SK-N-SH (cell line): ENCODE data around the gene NSL1. TPM values are rescaled to one million over a fixed set of nuclear protein-coding genes. Genes with fewer than 3 reads are reported as not detected.

Experiments used
- CTCF ChIA-PET: fragments of 300-600, 350-600 bp; formaldehyde crosslinking; extraction: SDS; loops from one replicate; lab custom pipeline; 2021; lab: Yijun Ruan, JAX
- POLR2A ChIA-PET: fragments of 350-600 bp; sonication (Branson Sonifier 250); formaldehyde crosslinking; extraction: SDS; loops from one replicate; lab custom pipeline; 2020; ENCODE audit warnings: antibody characterized with exemption, inconsistent platforms; lab: Yijun Ruan, JAX
- DNase-seq: peaks from one replicate; pipeline ENCODE4 v3.0.0; 2012
- H2AFZ ChIP-seq: fragments of 200-600 bp; sonication (generic); 2 replicates; pipeline ENCODE4 v1.8.1; 2016; ENCODE audit warnings: antibody characterized with exemption, mild to moderate bottlenecking, low read depth
- H3F3A ChIP-seq: fragments of 200-600 bp; sonication (generic); replicated peaks from 2 replicates; pipeline ENCODE3; 2016; ENCODE audit warnings: antibody characterized with exemption, mild to moderate bottlenecking; ENCODE audit not compliant: insufficient read depth
- H3K27ac ChIP-seq, 2 experiments: fragments of 200-500 bp in 1 of 2; fragments of 200-600 bp in 1 of 2; sonication (Bioruptor generic) in 1 of 2; sonication (generic), shearing (Covaris generic) in 1 of 2; 2 replicates each; pipeline versions ENCODE4 v1.5.1 to v1.6.1; 2014 to 2016; ENCODE audit warnings: low read depth in 2 of 2, inconsistent platforms in 1 of 2, low read length in 1 of 2, mild to moderate bottlenecking in 1 of 2, mixed read lengths in 1 of 2
- H3K27me3 ChIP-seq: fragments of 200-600 bp; sonication (generic), shearing (Covaris generic); 2 replicates; pipeline ENCODE4 v1.6.1; 2016; ENCODE audit warnings: mixed run types; ENCODE audit not compliant: insufficient read depth
- H3K36me3 ChIP-seq, 2 experiments: fragments of 200-500 bp in 1 of 2; fragments of 200-600 bp in 1 of 2; sonication (Bioruptor generic) in 1 of 2; sonication (generic) in 1 of 2; replicated peaks in 1 of 2; 2 replicates each; pipeline versions ENCODE3 to v1.5.1; 2014 to 2016; ENCODE audit warnings: low read length in 1 of 2, mild to moderate bottlenecking in 1 of 2; ENCODE audit not compliant: insufficient read depth in 2 of 2, control insufficient read depth in 1 of 2
- H3K4me1 ChIP-seq, 2 experiments: fragments of 200-500 bp in 1 of 2; fragments of 200-600 bp in 1 of 2; sonication (Bioruptor generic) in 1 of 2; sonication (generic), shearing (Covaris generic) in 1 of 2; 2 replicates each; pipeline versions ENCODE4 v1.5.1 to v1.6.1; 2014 to 2016; ENCODE audit warnings: low read depth in 1 of 2, low read length in 1 of 2, mixed run types in 1 of 2; ENCODE audit not compliant: insufficient read depth in 2 of 2, control insufficient read depth in 1 of 2
- H3K4me2 ChIP-seq: fragments of 200-600 bp; sonication (generic), shearing (Covaris generic); 2 replicates; pipeline ENCODE4 v1.6.1; 2017; ENCODE audit warnings: mixed run types
- H3K4me3 ChIP-seq, 2 experiments: fragments of 200-500 bp in 1 of 2; fragments of 200-600 bp in 1 of 2; sonication (Bioruptor generic) in 1 of 2; sonication (generic), shearing (Covaris generic) in 1 of 2; 2 replicates each; pipeline versions ENCODE4 v1.5.1 to v1.8.1; 2014 to 2016; ENCODE audit warnings: low read depth in 2 of 2, inconsistent platforms in 1 of 2, low read length in 1 of 2, mild to moderate bottlenecking in 1 of 2, mixed read lengths in 1 of 2, moderate library complexity in 1 of 2
- H3K79me2 ChIP-seq: fragments of 200-600 bp; sonication (generic); 2 replicates; pipeline ENCODE4 v1.8.1; 2017; ENCODE audit warnings: mild to moderate bottlenecking; ENCODE audit not compliant: insufficient read depth
- H3K9ac ChIP-seq: fragments of 200-600 bp; sonication (generic); 2 replicates; pipeline ENCODE4 v1.6.1; 2017; ENCODE audit warnings: mixed run types
- H3K9me2 ChIP-seq: fragments of 200-600 bp; sonication (generic); 2 replicates; pipeline ENCODE4 v1.6.1; 2017; ENCODE audit warnings: mixed run types
- H3K9me3 ChIP-seq: fragments of 200-600 bp; sonication (generic); 2 replicates; pipeline ENCODE4 v1.6.1; 2017; ENCODE audit warnings: mixed run types, mild to moderate bottlenecking, moderate library complexity
- H4K20me1 ChIP-seq: fragments of 200-600 bp; sonication (generic); 2 replicates; pipeline ENCODE4 v1.6.1; 2017; ENCODE audit warnings: mild to moderate bottlenecking, mixed run types; ENCODE audit not compliant: insufficient read depth
- CHD2 ChIP-seq: fragments of 150-350 bp; IDR thresholded peaks from 2 replicates; pipeline ENCODE4 v1.6.1; 2018; ENCODE audit warnings: low read length; ENCODE audit not compliant: partially characterized antibody
- EP300 ChIP-seq, 2 experiments: IDR thresholded peaks; 2 replicates each; pipeline versions ENCODE4 v1.4.0 to v1.6.1; 2012; ENCODE audit warnings: borderline replicate concordance in 1 of 2, low read depth in 1 of 2, low read length in 1 of 2
- EZH2phosphoT487 ChIP-seq: fragments of 200-600 bp; sonication (generic); IDR thresholded peaks from 2 replicates; pipeline ENCODE4 v1.6.1; 2017; ENCODE audit warnings: low read depth, mixed run types, mild to moderate bottlenecking, antibody characterized with exemption, moderate library complexity, borderline replicate concordance
- FOSL2 ChIP-seq: IDR thresholded peaks from 2 replicates; pipeline ENCODE4 v1.4.0; 2012; ENCODE audit warnings: low read depth, mild to moderate bottlenecking, moderate library complexity, borderline replicate concordance
- FOXM1 ChIP-seq: IDR thresholded peaks from 2 replicates; pipeline ENCODE4 v1.4.0; 2012; ENCODE audit warnings: low read depth, mild to moderate bottlenecking
- GATA2 ChIP-seq: sonication (generic); formaldehyde crosslinking; IDR thresholded peaks from 2 replicates; pipeline ENCODE4 v1.5.0; 2020; ENCODE audit warnings: mild to moderate bottlenecking, missing genetic modification reagents
- MEF2A ChIP-seq: IDR thresholded peaks from 2 replicates; pipeline ENCODE4 v1.4.0; 2012; ENCODE audit warnings: low read depth, borderline replicate concordance
- MXI1 ChIP-seq: IDR thresholded peaks from 2 replicates; pipeline ENCODE4 v1.6.1; 2012; ENCODE audit warnings: mild to moderate bottlenecking, low read depth, low read length, improper control_type of control experiment
- NFIC ChIP-seq: IDR thresholded peaks from 2 replicates; pipeline ENCODE4 v1.4.0; 2012; ENCODE audit warnings: borderline replicate concordance
- POLR2AphosphoS5 ChIP-seq: IDR thresholded peaks from 2 replicates; pipeline ENCODE4 v1.6.1; 2012; ENCODE audit warnings: low read depth, low read length
- RCOR1 ChIP-seq: fragments of 150-350 bp; IDR thresholded peaks from 2 replicates; pipeline ENCODE4 v1.6.1; 2017; ENCODE audit warnings: antibody characterized with exemption, low read length
- RFX5 ChIP-seq: IDR thresholded peaks from 2 replicates; pipeline ENCODE4 v1.6.1; 2012; ENCODE audit warnings: mild to moderate bottlenecking, improper control_type of control experiment, low read length
- RXRA ChIP-seq: IDR thresholded peaks from 2 replicates; pipeline ENCODE4 v1.4.0; 2012; ENCODE audit warnings: low read depth, mild to moderate bottlenecking, borderline replicate concordance
- SMC3 ChIP-seq: IDR thresholded peaks from 2 replicates; pipeline ENCODE4 v1.6.1; 2012; ENCODE audit warnings: low read depth, low read length, improper control_type of control experiment
- TAF1 ChIP-seq: IDR thresholded peaks from 2 replicates; pipeline ENCODE4 v1.6.1; 2012; ENCODE audit warnings: low read depth, mild to moderate bottlenecking, low read length, moderate library complexity, borderline replicate concordance
- WGBS: methylation state at CpG from one replicate; pipeline ENCODE4 v1.1.6; 2017; ENCODE audit warnings: low lambda C conversion rate; 5-methylcytosine and 5-hydroxymethylcytosine counted together
- polyA plus RNA-seq, 3 experiments: library from polyadenylated mRNA; depleted of rRNA; stranded (reverse); fragments of >200 nt; gene quantifications; 2 replicates each; pipeline ENCODE4 v1.2.3, GENCODE V29; 2012
- TF ChIP-seq, protein P1 (sequence below): fragments of 200-600 bp; sonication (generic); IDR thresholded peaks from 2 replicates; pipeline ENCODE4 v1.6.1; 2017; ENCODE audit warnings: antibody characterized with exemption, mild to moderate bottlenecking, moderate library complexity
- TF ChIP-seq, protein P2 (sequence below): IDR thresholded peaks from 2 replicates; pipeline ENCODE4 v1.4.0; 2012; ENCODE audit warnings: low read depth, borderline replicate concordance
- TF ChIP-seq, protein P3 (sequence below): IDR thresholded peaks from 2 replicates; pipeline ENCODE4 v1.4.0; 2012; ENCODE audit warnings: low read depth, borderline replicate concordance
- TF ChIP-seq, protein P4 (sequence below): IDR thresholded peaks from 2 replicates; pipeline ENCODE4; 2012
- TF ChIP-seq, protein P5 (sequence below): fragments of 150-350 bp; IDR thresholded peaks from 2 replicates; pipeline ENCODE4 v1.6.1; 2017; ENCODE audit warnings: antibody characterized with exemption, low read length, low read depth, borderline replicate concordance

Gene NSL1
- polyA plus RNA-seq, 1 of the 3 experiments (the other 2 are of a cell fraction) = 22.5 TPM

DNA sequence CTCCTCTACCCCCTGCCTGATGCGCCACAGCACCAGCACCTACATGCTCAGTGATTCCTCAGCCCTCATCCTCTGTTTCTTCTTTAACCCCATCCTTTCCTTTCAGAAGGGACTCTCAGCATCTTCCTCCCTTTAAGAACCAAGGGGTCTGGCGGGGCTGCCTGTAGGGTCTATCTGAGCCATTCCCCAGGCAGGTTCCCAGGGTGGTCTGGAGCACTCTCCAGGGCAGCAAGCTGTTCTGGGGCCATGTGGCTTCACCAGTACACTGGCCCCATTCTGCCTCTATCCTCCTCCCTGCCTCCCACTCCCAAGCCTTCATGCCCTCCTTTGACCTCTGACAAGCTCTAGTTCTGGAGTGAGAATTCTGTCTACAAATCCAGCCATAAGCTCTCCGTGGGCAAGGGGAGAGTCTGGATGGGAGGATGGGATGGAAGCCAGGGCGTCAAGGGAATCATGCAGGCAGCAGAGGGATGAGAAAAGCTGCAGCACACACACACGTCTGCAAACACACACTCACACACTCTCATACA lies 102.3 kb downstream of the NSL1 start:
- ChIA-PET POLR2A (no interaction called here), CTCF (interaction anchor here (0.9 to 1.6 kb wide), 4 partner anchors 22 to 233 kb away, joined by 3 to 4 read pairs (median 3); no protein-coding TSS in a partner anchor)
- Histone ChIP-seq H2AFZ (no peak overlapping the region), H3K4me2 (no peak overlapping the region), H4K20me1 (no peaks in the 10 kb centered on the region), H3K36me3 (no peaks in the 10 kb centered on the region), H3F3A (peaks cover 6% of the 10 kb centered on the region), H3K9me3 (no peaks in the 10 kb centered on the region), H3K4me3 (no peak overlapping the region), H3K9me2 (no peaks in the 10 kb centered on the region), H3K27me3 (peaks cover under 1% of the 10 kb centered on the region; the same call in 1 of the 2 replicates), H3K27ac (no peak overlapping the region), H3K9ac (no peak overlapping the region), H3K4me1 (no peaks in the 10 kb centered on the region), H3K79me2 (no peaks in the 10 kb centered on the region)
- no peak for DNase-seq
- WGBS = 66% methylated on average over 5 of the region's 5 CpGs
- TF ChIP-seq EZH2phosphoT487 (no peak), FOXM1 (no peak), SMC3 (no peak), RFX5 (no peak), EP300 (IDR thresholded peaks at IDR 0.05; ENCODE audit: borderline replicate concordance in 1 of 2, low read depth in 1 of 2, low read length in 1 of 2) (no peak), TAF1 (no peak), MEF2A (no peak), CHD2 (no peak), NFIC (no peak), RCOR1 (no peak), MXI1 (no peak), GATA2 (CRISPR knock-in tag) (no peak), FOSL2 (no peak), RXRA (no peak), POLR2AphosphoS5 (no peak)
- TF ChIP-seq, protein P1, sequence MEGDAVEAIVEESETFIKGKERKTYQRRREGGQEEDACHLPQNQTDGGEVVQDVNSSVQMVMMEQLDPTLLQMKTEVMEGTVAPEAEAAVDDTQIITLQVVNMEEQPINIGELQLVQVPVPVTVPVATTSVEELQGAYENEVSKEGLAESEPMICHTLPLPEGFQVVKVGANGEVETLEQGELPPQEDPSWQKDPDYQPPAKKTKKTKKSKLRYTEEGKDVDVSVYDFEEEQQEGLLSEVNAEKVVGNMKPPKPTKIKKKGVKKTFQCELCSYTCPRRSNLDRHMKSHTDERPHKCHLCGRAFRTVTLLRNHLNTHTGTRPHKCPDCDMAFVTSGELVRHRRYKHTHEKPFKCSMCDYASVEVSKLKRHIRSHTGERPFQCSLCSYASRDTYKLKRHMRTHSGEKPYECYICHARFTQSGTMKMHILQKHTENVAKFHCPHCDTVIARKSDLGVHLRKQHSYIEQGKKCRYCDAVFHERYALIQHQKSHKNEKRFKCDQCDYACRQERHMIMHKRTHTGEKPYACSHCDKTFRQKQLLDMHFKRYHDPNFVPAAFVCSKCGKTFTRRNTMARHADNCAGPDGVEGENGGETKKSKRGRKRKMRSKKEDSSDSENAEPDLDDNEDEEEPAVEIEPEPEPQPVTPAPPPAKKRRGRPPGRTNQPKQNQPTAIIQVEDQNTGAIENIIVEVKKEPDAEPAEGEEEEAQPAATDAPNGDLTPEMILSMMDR = no peak
- TF ChIP-seq, protein P2, sequence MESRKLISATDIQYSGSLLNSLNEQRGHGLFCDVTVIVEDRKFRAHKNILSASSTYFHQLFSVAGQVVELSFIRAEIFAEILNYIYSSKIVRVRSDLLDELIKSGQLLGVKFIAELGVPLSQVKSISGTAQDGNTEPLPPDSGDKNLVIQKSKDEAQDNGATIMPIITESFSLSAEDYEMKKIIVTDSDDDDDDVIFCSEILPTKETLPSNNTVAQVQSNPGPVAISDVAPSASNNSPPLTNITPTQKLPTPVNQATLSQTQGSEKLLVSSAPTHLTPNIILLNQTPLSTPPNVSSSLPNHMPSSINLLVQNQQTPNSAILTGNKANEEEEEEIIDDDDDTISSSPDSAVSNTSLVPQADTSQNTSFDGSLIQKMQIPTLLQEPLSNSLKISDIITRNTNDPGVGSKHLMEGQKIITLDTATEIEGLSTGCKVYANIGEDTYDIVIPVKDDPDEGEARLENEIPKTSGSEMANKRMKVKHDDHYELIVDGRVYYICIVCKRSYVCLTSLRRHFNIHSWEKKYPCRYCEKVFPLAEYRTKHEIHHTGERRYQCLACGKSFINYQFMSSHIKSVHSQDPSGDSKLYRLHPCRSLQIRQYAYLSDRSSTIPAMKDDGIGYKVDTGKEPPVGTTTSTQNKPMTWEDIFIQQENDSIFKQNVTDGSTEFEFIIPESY = no peak
- TF ChIP-seq, protein P3, sequence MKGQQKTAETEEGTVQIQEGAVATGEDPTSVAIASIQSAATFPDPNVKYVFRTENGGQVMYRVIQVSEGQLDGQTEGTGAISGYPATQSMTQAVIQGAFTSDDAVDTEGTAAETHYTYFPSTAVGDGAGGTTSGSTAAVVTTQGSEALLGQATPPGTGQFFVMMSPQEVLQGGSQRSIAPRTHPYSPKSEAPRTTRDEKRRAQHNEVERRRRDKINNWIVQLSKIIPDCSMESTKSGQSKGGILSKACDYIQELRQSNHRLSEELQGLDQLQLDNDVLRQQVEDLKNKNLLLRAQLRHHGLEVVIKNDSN = no peak
- TF ChIP-seq, protein P4, sequence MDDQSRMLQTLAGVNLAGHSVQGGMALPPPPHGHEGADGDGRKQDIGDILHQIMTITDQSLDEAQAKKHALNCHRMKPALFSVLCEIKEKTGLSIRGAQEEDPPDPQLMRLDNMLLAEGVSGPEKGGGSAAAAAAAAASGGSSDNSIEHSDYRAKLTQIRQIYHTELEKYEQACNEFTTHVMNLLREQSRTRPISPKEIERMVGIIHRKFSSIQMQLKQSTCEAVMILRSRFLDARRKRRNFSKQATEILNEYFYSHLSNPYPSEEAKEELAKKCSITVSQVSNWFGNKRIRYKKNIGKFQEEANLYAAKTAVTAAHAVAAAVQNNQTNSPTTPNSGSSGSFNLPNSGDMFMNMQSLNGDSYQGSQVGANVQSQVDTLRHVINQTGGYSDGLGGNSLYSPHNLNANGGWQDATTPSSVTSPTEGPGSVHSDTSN = no peak
- TF ChIP-seq, protein P5, sequence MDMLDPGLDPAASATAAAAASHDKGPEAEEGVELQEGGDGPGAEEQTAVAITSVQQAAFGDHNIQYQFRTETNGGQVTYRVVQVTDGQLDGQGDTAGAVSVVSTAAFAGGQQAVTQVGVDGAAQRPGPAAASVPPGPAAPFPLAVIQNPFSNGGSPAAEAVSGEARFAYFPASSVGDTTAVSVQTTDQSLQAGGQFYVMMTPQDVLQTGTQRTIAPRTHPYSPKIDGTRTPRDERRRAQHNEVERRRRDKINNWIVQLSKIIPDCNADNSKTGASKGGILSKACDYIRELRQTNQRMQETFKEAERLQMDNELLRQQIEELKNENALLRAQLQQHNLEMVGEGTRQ = no peak
